Astrocyte (in vitro differentiated cells and primary cell): ENCODE data around the gene TMEM151A.

Source experiments
- EZH2 ChIP-seq: IDR thresholded peaks from 2 replicates; pipeline ENCODE4 v1.6.1; 2012; ENCODE audit warnings: mild to moderate bottlenecking, low read length, inconsistent platforms; ENCODE audit not compliant: insufficient read depth
- TF ChIP-seq, protein P1 (sequence below): IDR thresholded peaks from 2 replicates; pipeline ENCODE4 v1.5.1; 2011; ENCODE audit warnings: low read depth, mild to moderate bottlenecking, inconsistent platforms, low read length, moderate library complexity; ENCODE audit not compliant: insufficient read depth

DNA sequence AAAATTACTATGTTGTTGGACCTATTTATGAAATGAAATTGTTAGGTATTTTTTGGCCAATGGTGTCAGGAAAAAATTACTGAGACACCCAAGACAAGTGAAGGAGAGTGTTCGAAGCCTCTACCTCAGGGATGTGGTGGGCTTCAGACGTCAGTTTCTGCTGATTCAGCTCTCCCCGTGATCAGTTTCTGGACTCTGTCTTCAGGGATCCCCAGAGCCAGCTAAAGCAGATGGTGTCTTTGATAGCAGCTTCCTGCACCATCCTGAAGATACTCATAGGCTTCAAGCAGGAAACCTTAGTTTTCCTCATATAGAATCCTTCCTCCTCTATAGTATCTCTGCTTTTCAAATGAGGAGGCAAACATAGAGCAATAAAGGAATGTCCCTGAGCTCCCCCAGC lies 17.8 kb downstream of the TMEM151A start:
- TF ChIP-seq EZH2: no peak
- TF ChIP-seq, protein P1, sequence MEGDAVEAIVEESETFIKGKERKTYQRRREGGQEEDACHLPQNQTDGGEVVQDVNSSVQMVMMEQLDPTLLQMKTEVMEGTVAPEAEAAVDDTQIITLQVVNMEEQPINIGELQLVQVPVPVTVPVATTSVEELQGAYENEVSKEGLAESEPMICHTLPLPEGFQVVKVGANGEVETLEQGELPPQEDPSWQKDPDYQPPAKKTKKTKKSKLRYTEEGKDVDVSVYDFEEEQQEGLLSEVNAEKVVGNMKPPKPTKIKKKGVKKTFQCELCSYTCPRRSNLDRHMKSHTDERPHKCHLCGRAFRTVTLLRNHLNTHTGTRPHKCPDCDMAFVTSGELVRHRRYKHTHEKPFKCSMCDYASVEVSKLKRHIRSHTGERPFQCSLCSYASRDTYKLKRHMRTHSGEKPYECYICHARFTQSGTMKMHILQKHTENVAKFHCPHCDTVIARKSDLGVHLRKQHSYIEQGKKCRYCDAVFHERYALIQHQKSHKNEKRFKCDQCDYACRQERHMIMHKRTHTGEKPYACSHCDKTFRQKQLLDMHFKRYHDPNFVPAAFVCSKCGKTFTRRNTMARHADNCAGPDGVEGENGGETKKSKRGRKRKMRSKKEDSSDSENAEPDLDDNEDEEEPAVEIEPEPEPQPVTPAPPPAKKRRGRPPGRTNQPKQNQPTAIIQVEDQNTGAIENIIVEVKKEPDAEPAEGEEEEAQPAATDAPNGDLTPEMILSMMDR: no peak
